Mesothelial cell of epicardium (in vitro differentiated cells): ENCODE data around the gene FAM83C. TPM values are rescaled to one million over a fixed set of nuclear protein-coding genes. Genes with fewer than 3 reads are reported as not detected.

ENCODE experiments used
- DNase-seq, 2 experiments: peaks; one replicate each; pipeline ENCODE4 v3.0.0; 2021; ENCODE audit warnings: low spot score in 2 of 2; ENCODE audit not compliant: unreplicated experiment in 2 of 2
- H3K27ac Mint-ChIP-seq: 2 replicates; pipeline ENCODE4 v1.8.0; 2021; ENCODE audit warnings: mixed read lengths
- H3K27me3 Mint-ChIP-seq: 2 replicates; pipeline ENCODE4 v1.8.0; 2021; ENCODE audit warnings: low read depth, mixed read lengths
- H3K36me3 Mint-ChIP-seq: 2 replicates; pipeline ENCODE4 v1.8.0; 2021; ENCODE audit warnings: mixed read lengths
- H3K4me1 Mint-ChIP-seq: 2 replicates; pipeline ENCODE4 v1.8.0; 2021; ENCODE audit warnings: mixed read lengths
- H3K4me3 Mint-ChIP-seq: 2 replicates; pipeline ENCODE4 v1.8.0; 2021; ENCODE audit warnings: mild to moderate bottlenecking, moderate library complexity, mixed read lengths
- H3K9me3 Mint-ChIP-seq: 2 replicates; pipeline ENCODE4 v1.8.0; 2021; ENCODE audit warnings: mixed read lengths
- total RNA-seq: library from RNA; stranded (reverse); gene quantifications from 3 replicates; pipeline ENCODE4 v1.2.1, GENCODE V29; 2021
- TF ChIP-seq, protein P1 (sequence below): fragments of 200-600 bp; sonication (generic); IDR thresholded peaks from one replicate; pipeline ENCODE4 v1.5.0; 2021; ENCODE audit warnings: antibody characterized with exemption; ENCODE audit not compliant: unreplicated experiment

Gene FAM83C
- total RNA-seq, 1 donor from 2014 or later: not detected

DNA sequence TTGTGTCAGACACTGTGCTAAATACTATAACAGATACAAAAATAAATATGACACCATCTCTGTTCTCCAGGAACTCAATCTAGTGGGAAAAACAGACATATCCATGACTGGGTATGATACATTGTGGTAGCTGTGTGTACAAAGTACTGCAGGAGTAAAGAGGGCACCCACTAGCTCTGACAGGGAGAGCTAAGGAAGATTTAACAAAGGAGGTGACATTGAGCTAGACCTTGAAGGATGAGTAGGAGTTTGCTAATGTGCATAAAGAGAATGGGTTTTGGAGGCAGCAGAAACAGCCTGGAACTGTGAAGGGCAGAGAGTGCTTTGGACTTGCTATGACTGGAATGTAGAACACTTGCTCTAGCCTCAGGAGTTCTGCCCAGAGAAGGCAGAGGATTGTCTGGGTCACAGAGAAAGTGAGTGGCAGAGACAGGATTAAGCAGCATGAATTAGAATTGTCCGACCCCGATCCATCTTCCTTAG is 51.4 kb downstream of the FAM83C start:
- H3K27me3 Mint-ChIP-seq: no peaks in the 10 kb centered on the region
- TF ChIP-seq, protein P1, sequence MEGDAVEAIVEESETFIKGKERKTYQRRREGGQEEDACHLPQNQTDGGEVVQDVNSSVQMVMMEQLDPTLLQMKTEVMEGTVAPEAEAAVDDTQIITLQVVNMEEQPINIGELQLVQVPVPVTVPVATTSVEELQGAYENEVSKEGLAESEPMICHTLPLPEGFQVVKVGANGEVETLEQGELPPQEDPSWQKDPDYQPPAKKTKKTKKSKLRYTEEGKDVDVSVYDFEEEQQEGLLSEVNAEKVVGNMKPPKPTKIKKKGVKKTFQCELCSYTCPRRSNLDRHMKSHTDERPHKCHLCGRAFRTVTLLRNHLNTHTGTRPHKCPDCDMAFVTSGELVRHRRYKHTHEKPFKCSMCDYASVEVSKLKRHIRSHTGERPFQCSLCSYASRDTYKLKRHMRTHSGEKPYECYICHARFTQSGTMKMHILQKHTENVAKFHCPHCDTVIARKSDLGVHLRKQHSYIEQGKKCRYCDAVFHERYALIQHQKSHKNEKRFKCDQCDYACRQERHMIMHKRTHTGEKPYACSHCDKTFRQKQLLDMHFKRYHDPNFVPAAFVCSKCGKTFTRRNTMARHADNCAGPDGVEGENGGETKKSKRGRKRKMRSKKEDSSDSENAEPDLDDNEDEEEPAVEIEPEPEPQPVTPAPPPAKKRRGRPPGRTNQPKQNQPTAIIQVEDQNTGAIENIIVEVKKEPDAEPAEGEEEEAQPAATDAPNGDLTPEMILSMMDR: no peak
- no peak overlapping the region for H3K27ac Mint-ChIP-seq
- H3K4me1 Mint-ChIP-seq: no peaks in the 10 kb centered on the region
- DNase-seq: no peak
- H3K36me3 Mint-ChIP-seq: peaks cover 3% of the 10 kb centered on the region
- no peak overlapping the region for H3K4me3 Mint-ChIP-seq
- peaks cover 4% of the 10 kb centered on the region for H3K9me3 Mint-ChIP-seq

DNA sequence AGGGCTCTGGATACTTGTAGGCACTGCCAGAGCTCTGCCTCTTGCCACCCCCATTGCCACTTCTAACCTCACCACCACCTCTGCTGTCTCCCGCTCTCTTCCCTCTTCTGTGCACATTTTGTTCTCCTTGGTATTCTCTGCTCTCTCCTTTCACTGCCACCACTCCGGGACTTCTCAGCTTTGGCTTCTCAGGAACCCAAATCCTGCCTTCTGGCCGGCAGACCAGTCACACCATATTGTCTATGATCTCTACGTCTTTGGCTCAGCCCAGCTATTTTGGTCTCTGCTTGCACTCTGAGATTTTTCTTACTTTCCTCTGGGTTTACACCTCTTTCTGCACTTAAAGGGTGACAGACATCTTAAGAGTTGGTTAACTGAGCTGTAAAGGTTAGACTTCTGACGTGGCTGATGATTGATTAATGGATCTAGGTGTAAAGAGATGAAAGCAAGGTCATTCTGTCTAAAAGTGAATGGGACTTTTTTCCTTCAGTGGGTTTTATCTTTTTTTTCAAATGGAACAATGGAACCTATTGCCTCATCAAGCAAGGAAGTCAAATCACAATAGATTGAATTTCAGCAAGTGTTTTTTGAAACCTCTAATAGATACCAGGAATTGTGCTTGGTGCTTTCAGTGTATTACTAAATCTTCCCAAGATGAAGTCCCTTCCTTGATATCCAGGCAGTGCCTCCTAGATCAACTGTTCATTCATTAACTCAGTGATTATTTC is 52.0 kb downstream of the FAM83C start:
- no peaks in the 10 kb centered on the region for H3K4me1 Mint-ChIP-seq
- no peak overlapping the region for H3K27ac Mint-ChIP-seq
- TF ChIP-seq, protein P1: no peak
- no peaks in the 10 kb centered on the region for H3K27me3 Mint-ChIP-seq
- H3K9me3 Mint-ChIP-seq: peaks cover 4% of the 10 kb centered on the region
- H3K36me3 Mint-ChIP-seq: peaks cover 3% of the 10 kb centered on the region
- DNase-seq: no peak
- H3K4me3 Mint-ChIP-seq: no peak overlapping the region

DNA sequence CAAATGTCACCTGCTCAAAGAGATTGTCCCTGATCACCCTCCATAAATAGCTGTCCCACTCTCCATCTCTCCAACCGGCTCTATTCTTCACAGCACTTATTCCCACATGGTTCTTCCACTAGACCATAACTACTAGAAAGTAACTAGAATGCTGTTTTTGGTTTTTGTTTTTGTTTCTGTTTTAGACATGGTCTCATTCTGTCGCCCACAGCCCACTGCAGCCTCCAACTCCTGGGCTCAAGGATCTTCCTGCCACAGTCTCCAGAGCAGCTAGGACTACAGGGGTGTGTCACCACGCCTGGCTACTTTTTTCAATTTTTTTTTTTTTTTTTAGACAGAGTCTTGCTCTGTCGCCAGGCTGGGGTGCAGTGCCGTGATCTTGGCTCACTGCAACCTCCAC is 53.5 kb downstream of the FAM83C start:
- H3K36me3 Mint-ChIP-seq: peaks cover 3% of the 10 kb centered on the region
- no peak overlapping the region for H3K27ac Mint-ChIP-seq
- H3K4me1 Mint-ChIP-seq: no peaks in the 10 kb centered on the region
- H3K27me3 Mint-ChIP-seq: no peaks in the 10 kb centered on the region
- H3K9me3 Mint-ChIP-seq: peaks cover 4% of the 10 kb centered on the region
- DNase-seq: no peak
- TF ChIP-seq, protein P1: no peak
- H3K4me3 Mint-ChIP-seq: no peak overlapping the region

DNA sequence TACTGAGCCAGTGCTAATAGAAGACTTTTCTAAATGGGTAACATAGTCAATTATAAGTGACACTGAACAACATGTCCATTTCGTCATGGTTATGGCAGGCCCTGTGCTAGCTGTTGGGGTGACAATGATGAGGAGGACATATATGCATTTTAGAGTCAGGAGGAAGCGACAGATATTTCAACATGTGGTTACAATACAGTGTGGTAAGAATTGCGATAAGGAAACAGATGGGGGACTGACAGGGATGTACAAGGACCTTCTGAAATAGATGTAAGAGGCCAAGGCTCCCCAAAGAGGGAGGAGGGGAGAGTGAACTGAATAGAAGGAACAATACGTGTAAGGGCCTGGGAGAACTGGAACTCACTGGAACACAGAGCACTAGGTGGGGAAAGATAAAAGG is 54.1 kb downstream of the FAM83C start:
- no peaks in the 10 kb centered on the region for H3K27me3 Mint-ChIP-seq
- no peak overlapping the region for H3K4me3 Mint-ChIP-seq
- H3K4me1 Mint-ChIP-seq: no peaks in the 10 kb centered on the region
- H3K36me3 Mint-ChIP-seq: peaks cover 3% of the 10 kb centered on the region
- no peak for DNase-seq
- no peak overlapping the region for H3K27ac Mint-ChIP-seq
- H3K9me3 Mint-ChIP-seq: peaks cover 4% of the 10 kb centered on the region
- TF ChIP-seq, protein P1: no peak

DNA sequence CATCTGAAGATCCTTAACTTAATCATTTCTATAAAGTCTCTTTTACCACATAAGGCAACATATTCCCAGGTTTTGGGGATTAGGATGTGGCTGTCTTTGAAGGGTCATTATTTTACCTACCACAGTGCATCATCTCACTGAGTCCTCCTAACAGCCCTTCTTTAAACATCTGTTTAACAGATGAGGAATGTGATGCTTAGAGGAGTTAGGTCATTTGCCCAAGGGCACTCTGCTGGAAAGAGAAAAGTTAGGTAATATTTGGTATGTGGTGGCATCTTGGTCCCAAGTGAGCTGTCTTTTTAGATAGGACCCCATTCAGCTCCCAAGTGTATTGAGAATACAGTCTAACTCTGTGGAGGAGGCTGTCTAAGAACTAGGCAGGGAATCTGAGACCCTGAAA is 54.7 kb downstream of the FAM83C start:
- Mint-ChIP-seq H3K4me3 (no peak overlapping the region), H3K4me1 (peaks cover 2% of the 10 kb centered on the region), H3K9me3 (peaks cover 4% of the 10 kb centered on the region), H3K36me3 (peaks cover 3% of the 10 kb centered on the region), H3K27me3 (no peaks in the 10 kb centered on the region), H3K27ac (no peak overlapping the region)
- TF ChIP-seq, protein P1: no peak
- DNase-seq: no peak

DNA sequence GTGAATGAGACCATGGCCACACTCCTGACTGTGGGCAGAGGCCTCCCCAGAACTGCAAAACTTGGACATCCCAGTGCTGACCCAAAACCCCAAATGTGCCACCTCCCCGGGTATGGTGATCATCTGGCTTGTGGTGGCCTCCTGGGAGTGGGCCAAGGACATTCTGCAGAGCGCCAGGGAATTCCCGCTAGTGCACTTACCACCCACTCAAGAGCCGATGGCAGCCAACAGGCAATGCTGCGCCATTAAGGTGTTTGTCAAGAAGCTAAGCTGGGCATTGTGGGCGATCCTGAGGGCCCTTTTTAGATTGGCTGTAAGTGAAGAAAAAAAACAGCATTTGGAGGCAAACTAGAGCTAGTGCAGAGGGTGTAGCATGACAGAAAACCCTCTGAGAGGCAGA is 56.3 kb downstream of the FAM83C start:
- Mint-ChIP-seq H3K9me3 (peaks cover 4% of the 10 kb centered on the region), H3K4me3 (no peak overlapping the region), H3K27me3 (peaks cover 3% of the 10 kb centered on the region), H3K36me3 (peaks cover 3% of the 10 kb centered on the region), H3K4me1 (peaks cover 4% of the 10 kb centered on the region), H3K27ac (no peak overlapping the region)
- TF ChIP-seq, protein P1: no peak
- no peak for DNase-seq
